Neural cell (in vitro differentiated cells): Measurements from ENCODE around the gene ZFAND2A.

Source experiments
- CTCF ChIP-seq: fragments of 450-650 bp; IDR thresholded peaks from 2 replicates; pipeline ENCODE4 v1.5.1; 2014; ENCODE audit warnings: antibody characterized with exemption, mild to moderate bottlenecking, moderate library complexity; ENCODE audit not compliant: poor library complexity, severe bottlenecking
- POLR2AphosphoS5 ChIP-seq: IDR thresholded peaks from 2 replicates; pipeline ENCODE4 v1.6.1; 2012
- TAF1 ChIP-seq: IDR thresholded peaks from 2 replicates; pipeline ENCODE4 v1.6.1; 2012; ENCODE audit warnings: low read depth

- no peak for TF ChIP-seq POLR2AphosphoS5
- no peak for TF ChIP-seq CTCF
- TF ChIP-seq TAF1 = no peak
These were observed 46.5 kb downstream of the ZFAND2A start for GRCh38 chr7:1113548-1113885.
